ENCODE data around the gene ECSIT. TPM values are rescaled to one million over a fixed set of nuclear protein-coding genes. Genes with fewer than 3 reads are reported as not detected.
"Not testable (repeated sequence)": the region's sequence is repeated elsewhere in the genome, so short reads cannot be mapped to it uniquely, and the experiment has no call there.

ECSIT gene
- total and polyA plus RNA-seq, 7 donors = 84.3 to 196 (median 113) TPM

DNA sequence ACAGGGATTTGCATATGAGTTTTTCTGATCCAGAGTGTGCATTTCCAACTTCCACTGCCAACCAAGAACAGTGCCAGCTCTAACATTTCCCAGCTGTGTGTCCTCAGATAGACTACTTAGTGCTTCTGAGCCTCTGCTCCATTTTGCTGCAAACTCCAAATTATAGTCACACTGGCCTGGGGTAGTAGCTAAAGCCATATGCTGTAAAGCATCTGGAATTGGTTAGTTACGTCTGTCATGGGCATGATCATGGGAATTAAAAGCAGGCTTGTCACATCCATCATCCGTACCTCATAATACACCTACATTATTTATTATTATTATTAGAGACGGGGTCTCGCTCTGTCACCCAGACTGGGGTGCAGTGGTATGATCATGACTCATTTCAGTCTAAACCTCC, 55.2 kb downstream of the ECSIT start:
- intact Hi-C loops (cut with DNase I) = no loop called here
- Histone ChIP-seq H3K4me3 (no peak overlapping the region), H3K36me3 (ENCODE audit: insufficient read depth in 1 of 2, low read depth in 1 of 2) (no peaks in the 10 kb centered on the region), H3K9me3 (no peaks in the 10 kb centered on the region), H3K27ac (no peak overlapping the region), H3K27me3 (ENCODE audit: insufficient read depth in 3 of 3, low read length in 2 of 3) (peaks cover 0 to 18% (median 0%) of the 10 kb centered on the region in 3 donors), H3K4me1 (no peaks in the 10 kb centered on the region)
- 32 to 35% (median 34%) methylated on average over 4 of the region's 4 CpGs for WGBS, 3 donors
- DNase-seq (no peak), ATAC-seq (no peak)
- no peak for TF ChIP-seq CTCF (IDR thresholded peaks at IDR 0.05)

- DNase-seq; intact Hi-C loops (cut with DNase I); H3K4me1 ChIP-seq; H3K27ac ChIP-seq; H3K36me3 ChIP-seq (ENCODE audit: insufficient read depth in 1 of 2, low read depth in 1 of 2); ATAC-seq; H3K9me3 ChIP-seq; H3K4me3 ChIP-seq: not testable (repeated sequence)
- WGBS, 3 donors = 34 to 49% (median 44%) methylated on average over 8 of the region's 8 CpGs
- H3K27me3 ChIP-seq (ENCODE audit: insufficient read depth in 3 of 3, low read length in 2 of 3) = peaks cover 0 to 10% (median 0%) of the 10 kb centered on the region in 3 donors
Measured at GRCh38 chr19:11468266-11468845, 60.6 kb downstream of the ECSIT start.

GRCh38 chr19:11465600-11465999, 63.3 kb downstream of the ECSIT start:
- Histone ChIP-seq H3K36me3 (ENCODE audit: insufficient read depth in 1 of 2, low read depth in 1 of 2) (no peaks in the 10 kb centered on the region), H3K27ac (no peak overlapping the region), H3K27me3 (ENCODE audit: insufficient read depth in 3 of 3, low read length in 2 of 3) (peaks cover 0 to 1% (median 0%) of the 10 kb centered on the region in 3 donors), H3K4me3 (no peak overlapping the region), H3K4me1 (no peaks in the 10 kb centered on the region), H3K9me3 (no peaks in the 10 kb centered on the region)
- intact Hi-C loops (cut with DNase I) = no loop called here
- TF ChIP-seq CTCF (IDR thresholded peaks at IDR 0.05) = no peak
- no peak for DNase-seq
- no peak for ATAC-seq
- WGBS, 3 donors = 13 to 17% (median 14%) methylated on average over 8 of the region's 8 CpGs

DNA sequence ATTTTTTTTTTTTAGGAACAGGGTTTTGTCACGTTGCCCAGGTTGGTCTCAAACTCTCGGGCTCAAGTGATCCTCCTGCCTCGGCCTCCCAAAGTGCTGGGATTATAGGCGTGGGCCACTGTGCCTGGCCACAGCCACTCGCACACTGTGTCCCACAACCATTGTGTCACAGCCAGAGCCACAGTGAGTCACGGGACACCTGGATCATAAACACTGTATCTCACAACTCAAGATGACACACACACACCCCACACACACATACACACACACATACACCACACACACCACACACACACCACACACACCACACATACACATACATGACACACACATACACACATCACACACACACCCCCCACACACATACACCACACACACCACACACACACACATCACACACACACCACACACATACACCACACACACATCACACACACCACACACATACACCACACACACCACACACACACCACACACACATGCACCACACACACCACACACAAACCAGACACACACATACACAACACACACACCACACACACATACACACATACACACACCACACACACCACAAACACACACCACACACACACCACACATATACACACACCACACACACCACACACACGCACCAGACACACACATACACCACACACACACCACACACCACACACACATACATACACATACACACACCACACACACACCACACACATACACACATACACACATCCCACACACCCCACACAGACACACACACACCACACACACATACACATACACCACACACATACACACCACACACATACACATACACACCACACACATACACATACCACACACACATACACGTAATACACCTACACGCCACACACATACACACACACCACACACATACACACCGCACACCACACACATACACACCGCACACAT, 64.3 kb downstream of the ECSIT start:
- Histone ChIP-seq H3K4me3 (no peak overlapping the region), H3K27ac (no peak overlapping the region), H3K27me3 (ENCODE audit: insufficient read depth in 3 of 3, low read length in 2 of 3) (peaks cover 0 to 11% (median 3%) of the 10 kb centered on the region in 3 donors), H3K4me1 (no peaks in the 10 kb centered on the region), H3K36me3 (ENCODE audit: insufficient read depth in 1 of 2, low read depth in 1 of 2) (no peaks in the 10 kb centered on the region), H3K9me3 (no peaks in the 10 kb centered on the region)
- ATAC-seq (no peak), DNase-seq (no peak)
- 73 to 79% (median 79%) methylated on average over 11 of the region's 11 CpGs for WGBS, 3 donors
- intact Hi-C loops (cut with DNase I) = no loop called here
- no peak for TF ChIP-seq CTCF (IDR thresholded peaks at IDR 0.05)

DNA sequence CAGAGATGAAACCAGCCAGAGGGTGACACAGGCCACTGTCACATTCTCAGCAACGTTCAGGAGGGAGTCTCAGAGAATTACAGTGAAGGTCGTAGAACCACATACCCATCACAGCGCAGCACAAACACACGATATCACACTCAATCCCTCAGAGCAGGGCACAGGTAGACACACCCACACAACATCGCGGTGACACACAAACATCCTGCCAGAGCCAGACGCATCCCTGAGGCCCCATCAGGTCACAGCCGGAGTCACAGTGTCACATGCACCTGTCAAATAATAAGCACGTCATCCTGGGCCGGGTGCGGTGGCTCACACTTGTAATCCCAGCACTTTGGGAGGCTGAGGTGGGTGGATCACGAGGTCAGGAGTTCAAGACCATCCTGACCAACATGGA, 65.5 kb downstream of the ECSIT start:
- H3K36me3 ChIP-seq (ENCODE audit: insufficient read depth in 1 of 2, low read depth in 1 of 2) = no peaks in the 10 kb centered on the region
- DNase-seq (no peak), ATAC-seq (no peak)
- WGBS, 3 donors = 50 to 52% (median 51%) methylated on average over 12 of the region's 12 CpGs
- no peak for TF ChIP-seq CTCF (IDR thresholded peaks at IDR 0.05)
- H3K9me3 ChIP-seq = no peaks in the 10 kb centered on the region
- no peak overlapping the region for H3K4me3 ChIP-seq
- H3K27me3 ChIP-seq (ENCODE audit: insufficient read depth in 3 of 3, low read length in 2 of 3) = peaks cover 0 to 16% (median 5%) of the 10 kb centered on the region in 3 donors
- no peak overlapping the region for H3K27ac ChIP-seq
- intact Hi-C loops (cut with DNase I) = no loop called here
- no peaks in the 10 kb centered on the region for H3K4me1 ChIP-seq
